MM.1S (cell line): ENCODE measurements around the gene CUEDC2.

Experiments
- CTCF ChIP-seq: fragments of 300-600 bp; sonication (generic); IDR thresholded peaks from 2 replicates; pipeline ENCODE4 v1.5.1; 2016; ENCODE audit warnings: antibody characterized with exemption, low read length, mixed read lengths
- EZH2 ChIP-seq: fragments of 300-600 bp; sonication (generic); optimal IDR thresholded peaks from 2 replicates; pipeline ENCODE3; 2017; ENCODE audit warnings: low read depth, mild to moderate bottlenecking, antibody characterized with exemption, low read length, mixed read lengths

GRCh38 chr10:102403115-102403514, 29.3 kb downstream of the CUEDC2 start:
- TF ChIP-seq EZH2 (no peak), CTCF (no peak)
